Panc1 (cell line): ENCODE data around the gene HSD17B3. TPM values are rescaled to one million over a fixed set of nuclear protein-coding genes. Genes with fewer than 3 reads are reported as not detected.

Experiments used
- ATAC-seq: fragments of 200-7000 bp; cut with Tn5 transposase; 2 replicates; pipeline ENCODE4 v1.9.1; 2020; ENCODE audit warnings: mild to moderate bottlenecking, moderate library complexity
- BruUV-seq: library from RNA; stranded (reverse); fragments of 400-500 nt; replicated peaks from 2 replicates; lab custom pipeline; 2021; lab: Mats Ljungman, UMichigan
- CTCF ChIA-PET: fragments of 300-600 bp; sonication (Branson Sonifier 250); formaldehyde crosslinking; loops from one replicate; lab custom pipeline; 2022; ENCODE audit warnings: antibody characterized with exemption; lab: Charles Lee
- POLR2A ChIA-PET: fragments of 300-600 bp; sonication (Branson Sonifier 250); formaldehyde crosslinking; loops from one replicate; lab custom pipeline; 2022; ENCODE audit warnings: antibody characterized with exemption; lab: Charles Lee
- DNase-seq: peaks from one replicate; pipeline ENCODE4 v3.0.0-alpha.2; 2010; ENCODE audit warnings: low read depth, low spot score
- H3K27ac ChIP-seq: 2 replicates; pipeline ENCODE4 v1.5.1; 2011; ENCODE audit warnings: mild to moderate bottlenecking, low read length, inconsistent platforms
- H3K27me3 ChIP-seq: fragments of 200-500 bp; sonication (Bioruptor generic); 2 replicates; pipeline ENCODE4 v1.6.0; 2014; ENCODE audit warnings: low read length, inconsistent platforms; ENCODE audit not compliant: control insufficient read depth, insufficient read depth
- H3K36me3 ChIP-seq: fragments of 200-500 bp; sonication (Bioruptor generic); 2 replicates; pipeline ENCODE4 v1.5.1; 2014; ENCODE audit warnings: inconsistent platforms, mild to moderate bottlenecking, low read length, moderate library complexity; ENCODE audit not compliant: control insufficient read depth, insufficient read depth
- H3K4me1 ChIP-seq: 2 replicates; pipeline ENCODE4 v1.5.1; 2011; ENCODE audit warnings: inconsistent platforms, mild to moderate bottlenecking, low read length, moderate library complexity; ENCODE audit not compliant: control insufficient read depth, insufficient read depth
- H3K4me3 ChIP-seq, 2 experiments: 2 replicates each; pipeline ENCODE4 v1.5.1; 2011 to 2012; ENCODE audit warnings: low read depth in 2 of 2, low read length in 2 of 2, mild to moderate bottlenecking in 2 of 2, inconsistent platforms in 1 of 2, moderate library complexity in 1 of 2
- H3K9me3 ChIP-seq: fragments of 200-500 bp; sonication (Bioruptor generic); 2 replicates; pipeline ENCODE4 v1.5.1; 2014; ENCODE audit warnings: low read depth, mild to moderate bottlenecking, inconsistent platforms, low read length, moderate library complexity; ENCODE audit not compliant: control insufficient read depth, insufficient read depth
- CTCF ChIP-seq: fragments of 450-650 bp; IDR thresholded peaks from 2 replicates; pipeline ENCODE4 v1.5.1; 2017; ENCODE audit warnings: mild to moderate bottlenecking
- POLR2AphosphoS5 ChIP-seq: IDR thresholded peaks from 2 replicates; pipeline ENCODE4 v1.6.1; 2012; ENCODE audit warnings: mild to moderate bottlenecking, low read depth, low read length, moderate library complexity
- REST ChIP-seq, 2 experiments: IDR thresholded peaks; 2 replicates each; pipeline ENCODE4 v1.6.1; 2011 to 2012; ENCODE audit warnings: low read depth in 2 of 2, control low read depth in 1 of 2, low read length in 1 of 2, mild to moderate bottlenecking in 1 of 2, moderate library complexity in 1 of 2; ENCODE audit not compliant: insufficient read depth in 1 of 2
- SIN3A ChIP-seq: IDR thresholded peaks from 2 replicates; pipeline ENCODE4 v1.6.1; 2012; ENCODE audit warnings: low read depth, mild to moderate bottlenecking, low read length, moderate library complexity, borderline replicate concordance; ENCODE audit not compliant: insufficient read depth
- TCF7L2 ChIP-seq: IDR thresholded peaks from 2 replicates; pipeline ENCODE4 v1.6.1; 2011; ENCODE audit warnings: mild to moderate bottlenecking, low read depth, low read length, inconsistent platforms
- in situ Hi-C: cut with HindIII; loops from 2 replicates; pipeline ENCODE4 v1.10.0; 2016; ENCODE audit warnings: low sequenced_read_pairs, low pct_unique_long_range_greater_than_20kb
- intact Hi-C: fragments of 100-400 bp; cut with micrococcal nuclease; formaldehyde crosslinking; loops from one replicate; pipeline ENCODE4 v1.10.0; 2022; ENCODE audit not compliant: unreplicated experiment
- total RNA-seq: library from RNA; stranded (reverse); gene quantifications from one replicate; pipeline ENCODE4 v1.2.1, GENCODE V29; 2021; ENCODE audit not compliant: unreplicated experiment

The HSD17B3 gene
- total RNA-seq, 1 experiment from 2014 or later = 0.39 TPM

- Histone ChIP-seq H3K4me3 (no peak overlapping the region), H3K9me3 (no peaks in the 10 kb centered on the region), H3K4me1 (no peaks in the 10 kb centered on the region), H3K27me3 (no peaks in the 10 kb centered on the region), H3K36me3 (no peaks in the 10 kb centered on the region), H3K27ac (no peak overlapping the region)
- BruUV-seq = no TSS peak
- ATAC-seq = no peak
- ChIA-PET POLR2A (no interaction called here), CTCF (no interaction called here)
- no peak for DNase-seq
- in situ Hi-C loops = no loop called here
- intact Hi-C loops = no loop called here
- TF ChIP-seq REST (IDR thresholded peaks at IDR 0.05; ENCODE audit: insufficient read depth in 1 of 2, low read depth in 2 of 2, low read length in 1 of 2) (no peak), TCF7L2 (no peak), SIN3A (no peak), POLR2AphosphoS5 (no peak), CTCF (no peak)
Measured at GRCh38 chr9:96249746-96250145, 52.2 kb downstream of the HSD17B3 start.

- ChIA-PET CTCF (no interaction called here), POLR2A (no interaction called here)
- no peaks in the 10 kb centered on the region for H3K4me1 ChIP-seq
- no peak overlapping the region for H3K27ac ChIP-seq
- ATAC-seq (no peak), DNase-seq (no peak)
- no peak overlapping the region for H3K4me3 ChIP-seq
- no TSS peak for BruUV-seq
- no peaks in the 10 kb centered on the region for H3K9me3 ChIP-seq
- H3K27me3 ChIP-seq = no peaks in the 10 kb centered on the region
- in situ Hi-C loops = no loop called here
- intact Hi-C loops = no loop called here
- no peak for TF ChIP-seq TCF7L2
- no peak for TF ChIP-seq SIN3A
- TF ChIP-seq REST (IDR thresholded peaks at IDR 0.05; ENCODE audit: insufficient read depth in 1 of 2, low read depth in 2 of 2, low read length in 1 of 2) = no peak
- TF ChIP-seq CTCF = no peak
- TF ChIP-seq POLR2AphosphoS5 = no peak
- H3K36me3 ChIP-seq = no peaks in the 10 kb centered on the region
Measured at GRCh38 chr9:96246267-96246671, 55.7 kb downstream of the HSD17B3 start.
